ENCODE data around the gene ASB15. TPM values are rescaled to one million over a fixed set of nuclear protein-coding genes. Genes with fewer than 3 reads are reported as not detected.

Gene ASB15
- total RNA-seq, 4 donors from 2014 or later: not detected

DNA sequence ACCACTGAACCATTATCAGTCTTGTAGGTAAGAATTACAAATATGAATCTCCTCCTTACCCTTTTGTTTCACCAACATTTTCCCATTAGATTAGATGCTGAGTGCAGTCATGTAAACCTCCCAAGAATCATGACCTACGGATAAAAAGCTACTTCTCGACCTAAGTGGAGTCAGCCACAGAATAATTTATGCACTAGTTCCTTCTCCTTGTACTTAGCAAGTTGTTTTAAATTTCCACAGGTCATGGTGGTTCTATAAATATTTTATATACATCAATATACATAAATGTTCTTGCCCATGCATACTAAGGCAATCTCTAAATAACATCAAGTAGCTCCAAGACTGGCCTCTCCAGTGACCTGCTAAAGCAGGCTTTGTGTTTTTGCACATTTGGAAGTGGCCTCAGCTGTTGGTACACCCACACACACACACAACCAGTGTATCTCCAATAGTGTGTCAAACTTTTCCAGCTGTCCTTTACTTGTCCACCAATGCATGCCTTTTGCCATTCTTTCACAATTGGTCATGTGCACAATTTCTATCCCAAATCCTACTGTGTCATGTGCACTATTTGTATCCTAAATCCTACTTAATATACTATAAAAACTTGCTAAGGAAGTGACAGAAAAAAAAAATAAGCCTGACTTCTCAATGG lies 75.6 kb downstream of the ASB15 start:
- TF ChIP-seq POLR2A (IDR thresholded peaks at IDR 0.05): no peak
- TF ChIP-seq, protein P1, sequence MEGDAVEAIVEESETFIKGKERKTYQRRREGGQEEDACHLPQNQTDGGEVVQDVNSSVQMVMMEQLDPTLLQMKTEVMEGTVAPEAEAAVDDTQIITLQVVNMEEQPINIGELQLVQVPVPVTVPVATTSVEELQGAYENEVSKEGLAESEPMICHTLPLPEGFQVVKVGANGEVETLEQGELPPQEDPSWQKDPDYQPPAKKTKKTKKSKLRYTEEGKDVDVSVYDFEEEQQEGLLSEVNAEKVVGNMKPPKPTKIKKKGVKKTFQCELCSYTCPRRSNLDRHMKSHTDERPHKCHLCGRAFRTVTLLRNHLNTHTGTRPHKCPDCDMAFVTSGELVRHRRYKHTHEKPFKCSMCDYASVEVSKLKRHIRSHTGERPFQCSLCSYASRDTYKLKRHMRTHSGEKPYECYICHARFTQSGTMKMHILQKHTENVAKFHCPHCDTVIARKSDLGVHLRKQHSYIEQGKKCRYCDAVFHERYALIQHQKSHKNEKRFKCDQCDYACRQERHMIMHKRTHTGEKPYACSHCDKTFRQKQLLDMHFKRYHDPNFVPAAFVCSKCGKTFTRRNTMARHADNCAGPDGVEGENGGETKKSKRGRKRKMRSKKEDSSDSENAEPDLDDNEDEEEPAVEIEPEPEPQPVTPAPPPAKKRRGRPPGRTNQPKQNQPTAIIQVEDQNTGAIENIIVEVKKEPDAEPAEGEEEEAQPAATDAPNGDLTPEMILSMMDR (IDR thresholded peaks at IDR 0.05): no peak
- no peak overlapping the region for H3K4me3 ChIP-seq (ENCODE audit: low read depth, poor library complexity, severe bottlenecking)
- intact Hi-C loops (cut with DNase I; ENCODE audit: low total_unique reads): no loop called here
- no peak for DNase-seq (ENCODE audit: low spot score in 2 of 2)
- WGBS, 2 donors: 83 to 93% methylated on average over 2 of the region's 2 CpGs

DNA sequence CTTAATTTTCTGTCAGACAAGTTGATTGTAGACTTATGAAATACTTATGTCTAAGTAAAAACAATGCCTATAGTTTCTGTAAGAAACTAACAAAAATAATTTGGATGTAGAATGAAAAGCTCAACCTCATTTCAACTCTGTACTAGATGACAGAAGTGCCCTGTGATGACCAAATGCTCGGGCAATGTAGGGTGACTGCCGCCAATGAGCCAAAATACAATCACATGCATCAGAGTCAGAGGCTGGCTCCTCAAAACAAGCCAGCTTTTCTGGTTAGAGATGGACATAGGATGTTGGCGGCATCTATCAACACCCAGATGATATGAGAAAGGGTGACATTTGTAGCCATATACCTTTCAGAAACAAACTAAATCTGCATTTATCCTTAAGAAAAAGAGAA lies 78.0 kb downstream of the ASB15 start:
- no peak for DNase-seq (ENCODE audit: low spot score in 2 of 2)
- 95 to 96% methylated on average over 3 of the region's 3 CpGs for WGBS, 2 donors
- intact Hi-C loops (cut with DNase I; ENCODE audit: low total_unique reads): loop anchor here (10.0 kb wide), 1 partner anchor 65 kb away; the partner anchor contains the start of gene WASL
- no peak overlapping the region for H3K4me3 ChIP-seq (ENCODE audit: low read depth, poor library complexity, severe bottlenecking)
- TF ChIP-seq, protein P1 (IDR thresholded peaks at IDR 0.05): no peak
- TF ChIP-seq POLR2A (IDR thresholded peaks at IDR 0.05): no peak

DNA sequence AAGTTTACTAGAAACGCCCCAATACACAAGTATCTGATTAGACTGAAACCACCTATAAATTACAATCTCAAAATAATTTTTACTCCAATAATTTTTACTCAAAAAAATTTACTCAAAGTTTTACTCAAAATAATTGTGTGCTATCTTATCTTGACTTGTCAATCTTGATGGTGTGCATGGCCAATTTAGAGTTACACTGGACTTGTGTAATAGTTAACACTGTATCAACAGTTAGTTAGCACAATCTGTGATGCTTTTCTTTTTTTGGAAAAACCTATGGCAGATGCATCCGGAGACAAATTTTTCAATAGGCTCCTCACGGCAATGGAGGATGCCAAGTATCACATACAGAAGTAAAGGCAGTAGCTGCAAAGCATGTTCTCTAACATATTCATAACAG lies 79.0 kb downstream of the ASB15 start:
- no peak overlapping the region for H3K4me3 ChIP-seq (ENCODE audit: low read depth, poor library complexity, severe bottlenecking)
- intact Hi-C loops (cut with DNase I; ENCODE audit: low total_unique reads): loop anchor here (10.0 kb wide), 1 partner anchor 64 kb away; the partner anchor contains the start of gene WASL
- TF ChIP-seq POLR2A (IDR thresholded peaks at IDR 0.05): no peak
- TF ChIP-seq, protein P1 (IDR thresholded peaks at IDR 0.05): no peak
- WGBS, 2 donors: 93 to 95% methylated on average over 3 of the region's 3 CpGs
- DNase-seq (ENCODE audit: low spot score in 2 of 2): no peak

DNA sequence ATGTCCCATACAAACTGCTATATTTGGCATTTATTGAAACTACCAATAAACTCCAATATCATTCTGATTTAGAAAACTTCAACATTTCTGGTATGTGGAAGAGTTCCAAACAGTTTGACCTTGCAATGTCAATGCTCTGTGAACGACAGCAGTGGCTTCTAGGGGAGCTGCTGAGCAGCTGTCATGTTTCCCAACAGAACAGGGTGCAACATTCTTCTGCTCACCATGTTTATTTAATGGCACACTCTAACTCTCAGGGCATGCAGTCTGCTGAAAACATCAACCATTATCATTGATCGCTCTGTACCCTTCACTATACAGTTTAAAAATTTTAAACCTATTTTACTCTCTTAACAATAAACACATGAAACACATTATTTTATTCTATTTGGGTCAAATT lies 79.9 kb downstream of the ASB15 start:
- intact Hi-C loops (cut with DNase I; ENCODE audit: low total_unique reads): loop anchor here (10.0 kb wide), 1 partner anchor 63 kb away; the partner anchor contains the start of gene WASL
- WGBS, 2 donors: 79 to 81% methylated on average over 2 of the region's 2 CpGs
- no peak for DNase-seq (ENCODE audit: low spot score in 2 of 2)
- TF ChIP-seq, protein P1 (IDR thresholded peaks at IDR 0.05): no peak
- TF ChIP-seq POLR2A (IDR thresholded peaks at IDR 0.05): no peak
- no peak overlapping the region for H3K4me3 ChIP-seq (ENCODE audit: low read depth, poor library complexity, severe bottlenecking)

DNA sequence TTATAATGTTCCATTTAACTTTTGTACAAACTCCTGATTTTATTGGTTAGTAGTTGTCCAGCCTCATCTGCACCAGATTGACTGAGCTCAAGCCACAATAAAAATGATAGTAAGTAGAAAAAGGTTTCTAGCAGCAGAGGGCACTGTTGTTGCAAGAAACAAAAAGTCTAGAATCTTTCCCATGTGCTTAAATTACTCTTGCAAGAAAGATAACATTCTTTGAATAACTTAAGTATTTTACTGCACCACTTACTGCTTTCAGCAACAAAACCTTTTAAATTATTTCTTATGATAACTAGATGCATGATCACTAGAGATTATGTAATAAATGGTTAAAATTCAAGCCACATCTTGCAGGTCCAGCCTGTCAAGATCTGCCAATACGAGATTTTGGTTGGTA lies 81.1 kb downstream of the ASB15 start:
- WGBS, 2 donors: 52 to 68% methylated on average over 1 of the region's 1 CpG
- no peak for DNase-seq (ENCODE audit: low spot score in 2 of 2)
- intact Hi-C loops (cut with DNase I; ENCODE audit: low total_unique reads): loop anchor here (10.0 kb wide), 1 partner anchor 62 kb away; the partner anchor contains the start of gene WASL
- H3K4me3 ChIP-seq (ENCODE audit: low read depth, poor library complexity, severe bottlenecking): no peak overlapping the region
- TF ChIP-seq POLR2A (IDR thresholded peaks at IDR 0.05): no peak
- TF ChIP-seq, protein P1 (IDR thresholded peaks at IDR 0.05): no peak
